Suprapubic skin (tissue), 4 donors: Measurements from ENCODE around the gene SETD6. TPM values are rescaled to one million over a fixed set of nuclear protein-coding genes. Genes with fewer than 3 reads are reported as not detected.

ENCODE experiments used
- DNase-seq, 2 donors: peaks; one replicate each; pipeline ENCODE4 v3.0.0-alpha.2; 2019; ENCODE audit warnings: low spot score in 2 of 2
- H3K27ac ChIP-seq: fragments of 200-600 bp; sonication (generic); one replicate; pipeline ENCODE4 v1.5.1; 2019
- H3K27me3 ChIP-seq: fragments of 200-600 bp; sonication (generic); one replicate; pipeline ENCODE4 v1.5.1; 2019
- H3K36me3 ChIP-seq: fragments of 200-600 bp; sonication (generic); one replicate; pipeline ENCODE4 v1.5.1; 2019
- H3K4me1 ChIP-seq: fragments of 200-600 bp; sonication (generic); one replicate; pipeline ENCODE4 v1.5.1; 2019
- H3K4me3 ChIP-seq: fragments of 200-600 bp; sonication (generic); one replicate; pipeline ENCODE4 v1.5.1; 2019; ENCODE audit warnings: mild to moderate bottlenecking
- H3K9me3 ChIP-seq: fragments of 200-600 bp; sonication (generic); one replicate; pipeline ENCODE4 v1.5.1; 2019
- CTCF ChIP-seq, 2 donors: fragments of 200-600 bp in 1 of 2; fragments of 450-650 bp in 1 of 2; sonication (generic) in 1 of 2; IDR thresholded peaks; one replicate each; pipeline ENCODE4 v1.5.1; 2016 to 2019; ENCODE audit warnings: antibody characterized with exemption in 2 of 2, mild to moderate bottlenecking in 1 of 2, moderate library complexity in 1 of 2
- EP300 ChIP-seq: sonication (generic); formaldehyde crosslinking; IDR thresholded peaks from one replicate; pipeline ENCODE4 v1.6.1; 2017; ENCODE audit warnings: antibody characterized with exemption
- POLR2A ChIP-seq, 2 donors: fragments of 450-650 bp; IDR thresholded peaks; one replicate each; pipeline ENCODE4 v1.6.1; 2017; ENCODE audit warnings: antibody characterized with exemption in 2 of 2, mild to moderate bottlenecking in 2 of 2, moderate library complexity in 2 of 2
- POLR2AphosphoS5 ChIP-seq, 3 donors: sonication (generic); formaldehyde crosslinking; IDR thresholded peaks; one replicate each; pipeline ENCODE4 v1.6.1; 2017; ENCODE audit warnings: antibody characterized with exemption in 3 of 3
- WGBS: methylation state at CpG from one replicate; pipeline ENCODE4 v1.1.5; 2018; 5-methylcytosine and 5-hydroxymethylcytosine counted together
- total RNA-seq, 4 donors: library from RNA; depleted of rRNA; stranded (reverse); fragments of >200 nt; gene quantifications; one replicate each; pipeline ENCODE4 v1.1.0, GENCODE V29; 2016

Gene SETD6
- total RNA-seq, 4 donors from 2014 or later, result 42.6 to 71.8 (median 51.7) TPM

- Histone ChIP-seq H3K4me3 (no peak overlapping the region), H3K36me3 (no peaks in the 10 kb centered on the region), H3K4me1 (no peaks in the 10 kb centered on the region), H3K27me3 (peaks cover 4% of the 10 kb centered on the region), H3K27ac (no peak overlapping the region), H3K9me3 (no peaks in the 10 kb centered on the region)
- no peak for TF ChIP-seq POLR2AphosphoS5 (IDR thresholded peaks at IDR 0.05)
- no peak for TF ChIP-seq CTCF (IDR thresholded peaks at IDR 0.05)
- no peak for TF ChIP-seq POLR2A (IDR thresholded peaks at IDR 0.05)
- TF ChIP-seq EP300, result no peak
- DNase-seq, result no peak
- whole genome bisulfite sequencing, result 35% methylated on average over 1 of the region's 1 CpG
These were observed 38.5 kb upstream of the SETD6 start for GRCh38 chr16:58476791-58477190.

GRCh38 chr16:58478427-58478826, 36.9 kb upstream of the SETD6 start:
- DNase-seq, result no peak
- H3K36me3 ChIP-seq, result no peaks in the 10 kb centered on the region
- TF ChIP-seq POLR2AphosphoS5 (IDR thresholded peaks at IDR 0.05) (no peak), EP300 (no peak), POLR2A (IDR thresholded peaks at IDR 0.05) (no peak), CTCF (IDR thresholded peaks at IDR 0.05) (no peak)
- no peaks in the 10 kb centered on the region for H3K9me3 ChIP-seq
- H3K27ac ChIP-seq, result no peak overlapping the region
- WGBS, result 89% methylated on average over 2 of the region's 2 CpGs
- H3K27me3 ChIP-seq, result peaks cover 4% of the 10 kb centered on the region
- H3K4me1 ChIP-seq, result no peaks in the 10 kb centered on the region
- no peak overlapping the region for H3K4me3 ChIP-seq

GRCh38 chr16:58481226-58481869, 34.0 kb upstream of the SETD6 start:
- no peak overlapping the region for H3K27ac ChIP-seq
- no peaks in the 10 kb centered on the region for H3K4me1 ChIP-seq
- H3K36me3 ChIP-seq, result no peaks in the 10 kb centered on the region
- H3K9me3 ChIP-seq, result no peaks in the 10 kb centered on the region
- DNase-seq, result no peak
- peaks cover 4% of the 10 kb centered on the region for H3K27me3 ChIP-seq
- TF ChIP-seq POLR2AphosphoS5 (IDR thresholded peaks at IDR 0.05) (no peak), POLR2A (IDR thresholded peaks at IDR 0.05) (no peak), EP300 (no peak)
- 89% methylated on average over 11 of the region's 11 CpGs for WGBS
- no peak overlapping the region for H3K4me3 ChIP-seq

GRCh38 chr16:58481931-58482330, 33.4 kb upstream of the SETD6 start:
- H3K4me1 ChIP-seq, result no peaks in the 10 kb centered on the region
- no peak for TF ChIP-seq POLR2A (IDR thresholded peaks at IDR 0.05)
- TF ChIP-seq CTCF (IDR thresholded peaks at IDR 0.05), result no peak
- TF ChIP-seq POLR2AphosphoS5 (IDR thresholded peaks at IDR 0.05), result no peak
- no peak for TF ChIP-seq EP300
- no peaks in the 10 kb centered on the region for H3K36me3 ChIP-seq
- WGBS, result 92% methylated on average over 2 of the region's 8 CpGs
- H3K27ac ChIP-seq, result no peak overlapping the region
- no peaks in the 10 kb centered on the region for H3K9me3 ChIP-seq
- H3K27me3 ChIP-seq, result peaks cover 4% of the 10 kb centered on the region
- DNase-seq, result no peak
- H3K4me3 ChIP-seq, result no peak overlapping the region

GRCh38 chr16:58485184-58485887, 30.0 kb upstream of the SETD6 start:
- H3K27ac ChIP-seq, result no peak overlapping the region
- no peak for DNase-seq
- peaks cover 3% of the 10 kb centered on the region for H3K27me3 ChIP-seq
- H3K4me1 ChIP-seq, result peaks cover 7% of the 10 kb centered on the region
- TF ChIP-seq POLR2AphosphoS5 (IDR thresholded peaks at IDR 0.05), result no peak
- no peak for TF ChIP-seq POLR2A (IDR thresholded peaks at IDR 0.05)
- no peak for TF ChIP-seq EP300
- 72% methylated on average over 11 of the region's 11 CpGs for WGBS
- H3K9me3 ChIP-seq, result no peaks in the 10 kb centered on the region
- no peak overlapping the region for H3K4me3 ChIP-seq
- H3K36me3 ChIP-seq, result no peaks in the 10 kb centered on the region

GRCh38 chr16:58487566-58488351, 27.6 kb upstream of the SETD6 start:
- Histone ChIP-seq H3K36me3 (no peaks in the 10 kb centered on the region), H3K4me3 (peak overlapping the region; percentile 15), H3K4me1 (peaks cover 7% of the 10 kb centered on the region), H3K9me3 (no peaks in the 10 kb centered on the region), H3K27me3 (no peaks in the 10 kb centered on the region), H3K27ac (no peak overlapping the region)
- TF ChIP-seq EP300 (no peak), CTCF (IDR thresholded peaks at IDR 0.05) (peak; percentile 76 to 87)
- DNase-seq, result peak in 1 of 2 donors; percentile 81
- WGBS, result 36% methylated on average over 19 of the region's 43 CpGs
